Heart left ventricle (tissue), 16 donors: Measurements from ENCODE around the gene CFTR. TPM values are rescaled to one million over a fixed set of nuclear protein-coding genes. Genes with fewer than 3 reads are reported as not detected.

Source experiments
- ATAC-seq, 4 donors: fragments of 200-7000 bp; cut with Tn5 transposase; one replicate each; pipeline ENCODE4 v1.9.1; 2020 to 2022; ENCODE audit warnings: moderate library complexity in 4 of 4, mild to moderate bottlenecking in 3 of 4, moderate number of reproducible peaks in 1 of 4
- DNase-seq, 5 donors: peaks; one replicate each; pipeline ENCODE4 v3.0.0-alpha.2; 2020
- H3K27ac ChIP-seq, 12 donors: fragments of 200-600 bp; sonication (generic) in 4 of 12; one replicate each; pipeline versions ENCODE4 v1.5.0 to v1.8.0; 2016 to 2022; ENCODE audit warnings: mild to moderate bottlenecking in 2 of 12
- H3K27me3 ChIP-seq, 9 donors: fragments of 200-600 bp; sonication (generic) in 2 of 9; one replicate each; pipeline versions ENCODE4 v1.5.1 to v1.8.0; 2016 to 2022; ENCODE audit warnings: mild to moderate bottlenecking in 3 of 9
- H3K36me3 ChIP-seq, 9 donors: fragments of 200-600 bp; sonication (generic) in 2 of 9; one replicate each; pipeline versions ENCODE4 v1.5.0 to v1.8.0; 2018 to 2022; ENCODE audit warnings: mild to moderate bottlenecking in 2 of 9
- H3K4me1 ChIP-seq, 12 donors: fragments of 200-600 bp; sonication (generic) in 4 of 12; one replicate each; pipeline versions ENCODE4 v1.5.0 to v1.8.0; 2016 to 2022; ENCODE audit warnings: mild to moderate bottlenecking in 3 of 12
- H3K4me3 ChIP-seq, 12 donors: fragments of 200-600 bp; sonication (generic) in 4 of 12; one replicate each; pipeline versions ENCODE4 v1.5.0 to v1.8.0; 2017 to 2022; ENCODE audit warnings: mild to moderate bottlenecking in 9 of 12, moderate library complexity in 4 of 12
- H3K9me3 ChIP-seq, 12 donors: fragments of 200-600 bp; sonication (generic) in 4 of 12; one replicate each; pipeline versions ENCODE4 v1.5.0 to v1.8.0; 2016 to 2022; ENCODE audit warnings: mild to moderate bottlenecking in 1 of 12
- POLR2A ChIP-seq, 2 donors: fragments of 450-650 bp; IDR thresholded peaks; one replicate each; pipeline ENCODE4 v1.6.1; 2017; ENCODE audit warnings: antibody characterized with exemption in 2 of 2, mild to moderate bottlenecking in 2 of 2, moderate library complexity in 2 of 2
- WGBS, 4 donors: extraction: QIAGEN DNeasy Blood & Tissue Kit in 2 of 4; methylation state at CpG; one replicate each; pipeline versions ENCODE4 v1.1.5 to v1.1.7; 2013 to 2018; 5-methylcytosine and 5-hydroxymethylcytosine counted together
- intact Hi-C, 10 donors: fragments of 100-400 bp; cut with DNase I; formaldehyde crosslinking; loops; one replicate each; pipeline versions ENCODE4 v1.11.1 to v1.14.2; 2022
- polyA plus RNA-seq, 2 donors: library from polyadenylated mRNA; stranded (reverse); fragments of 200-250 nt; gene quantifications; one replicate each; pipeline ENCODE4 v1.2.3, GENCODE V29; 2013
- total RNA-seq, 9 donors: library from RNA; depleted of rRNA in 2 of 9; stranded (reverse); fragments of >200 nt in 2 of 9; fragmentation: NEBNext Ultra II Directional in 3 of 9; extraction: Animal tissue kit (Norgen Biotek cat#: 25700) in 3 of 9; gene quantifications; one replicate each; pipeline versions ENCODE4 v1.1.0 to v1.2.4, GENCODE V29; 2016 to 2023
- TF ChIP-seq, protein P1 (sequence below), 12 donors: fragments of 200-600 bp; sonication (generic) in 4 of 12; IDR thresholded peaks; one replicate each; pipeline versions ENCODE4 v1.5.0 to v1.8.0; 2018 to 2022; ENCODE audit warnings: antibody characterized with exemption in 12 of 12, mild to moderate bottlenecking in 5 of 12
- donor health status: ischemic (EF 13 %, LVEDD 7.1; RV severe dilation, severe dysfunction).
- donor health status: healthy with polysubstance abuse.
- donor health status: DM: no; HTN: yes; CAD: no.
- donor health status: DM: no; HTN: no; CAD: no.
- donor health status: ischemic (EF 25% LVEDD 6.9; RV normal size, moderate dysfunction).
- donor health status: ischemic (EF 25% LVEDD 5.7; RV mildly dilated, moderate dysfunction).
- donor health status: healthy.
- donor health status: DM: yes; HTN: yes; CAD: no.
- donor health status: ischemic (EF 35%, LVEDD 5.7; RV mildly dilated, moderate dysfunction).
- donor health status: nonischemic (EF 11% LVEDD 7.7; RV severe dilation, severe dysfunction).
- donor health status: DM: yes; HTN: yes; CAD: no.
- donor health status: PGD.
- donor health status: ischemic (EF 29% LVEDD 5.4; RV normal size, mild dysfunction).
- donor health status: nonischemic (EF 23%, LVEDD 6.1; RV moderate dilation, normal function).

CFTR gene
- total and polyA plus RNA-seq, 11 donors: 0.04 to 1.3 (median 0.25) TPM

DNA sequence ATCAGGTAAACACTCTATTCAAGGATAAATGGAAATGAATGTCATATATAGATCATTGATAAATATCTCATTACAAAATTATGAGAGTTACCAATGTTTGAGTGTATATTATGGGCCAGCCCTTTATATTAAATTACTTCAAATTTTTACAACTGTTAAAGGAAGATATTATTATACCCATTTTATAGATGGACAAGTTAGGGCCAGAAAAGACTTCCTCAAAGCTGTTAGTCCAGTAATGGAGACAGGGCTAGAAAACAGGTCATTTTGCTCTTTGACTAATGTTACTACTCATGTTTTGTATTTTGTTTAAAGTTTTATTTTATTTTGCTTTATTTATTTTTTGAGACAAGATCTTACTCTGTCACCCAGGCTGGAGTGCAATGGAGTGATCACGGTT is 101.6 kb downstream of the CFTR start:
- TF ChIP-seq, protein P1, sequence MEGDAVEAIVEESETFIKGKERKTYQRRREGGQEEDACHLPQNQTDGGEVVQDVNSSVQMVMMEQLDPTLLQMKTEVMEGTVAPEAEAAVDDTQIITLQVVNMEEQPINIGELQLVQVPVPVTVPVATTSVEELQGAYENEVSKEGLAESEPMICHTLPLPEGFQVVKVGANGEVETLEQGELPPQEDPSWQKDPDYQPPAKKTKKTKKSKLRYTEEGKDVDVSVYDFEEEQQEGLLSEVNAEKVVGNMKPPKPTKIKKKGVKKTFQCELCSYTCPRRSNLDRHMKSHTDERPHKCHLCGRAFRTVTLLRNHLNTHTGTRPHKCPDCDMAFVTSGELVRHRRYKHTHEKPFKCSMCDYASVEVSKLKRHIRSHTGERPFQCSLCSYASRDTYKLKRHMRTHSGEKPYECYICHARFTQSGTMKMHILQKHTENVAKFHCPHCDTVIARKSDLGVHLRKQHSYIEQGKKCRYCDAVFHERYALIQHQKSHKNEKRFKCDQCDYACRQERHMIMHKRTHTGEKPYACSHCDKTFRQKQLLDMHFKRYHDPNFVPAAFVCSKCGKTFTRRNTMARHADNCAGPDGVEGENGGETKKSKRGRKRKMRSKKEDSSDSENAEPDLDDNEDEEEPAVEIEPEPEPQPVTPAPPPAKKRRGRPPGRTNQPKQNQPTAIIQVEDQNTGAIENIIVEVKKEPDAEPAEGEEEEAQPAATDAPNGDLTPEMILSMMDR (IDR thresholded peaks at IDR 0.05): no peak
- no peak for TF ChIP-seq POLR2A (IDR thresholded peaks at IDR 0.05)
- intact Hi-C loops: no loop called here
- H3K9me3 ChIP-seq: peaks cover 0 to 6% (median 0%) of the 10 kb centered on the region in 12 donors
- ATAC-seq (no peak), DNase-seq (no peak)
- H3K36me3 ChIP-seq: no peaks in the 10 kb centered on the region
- peaks cover 0 to 8% (median 0%) of the 10 kb centered on the region in 12 donors for H3K4me1 ChIP-seq
- no peak overlapping the region for H3K27ac ChIP-seq
- H3K27me3 ChIP-seq: no peaks in the 10 kb centered on the region
- WGBS, 4 donors: 84 to 95% (median 89%) methylated on average over 1 of the region's 1 CpG
- no peak overlapping the region for H3K4me3 ChIP-seq

DNA sequence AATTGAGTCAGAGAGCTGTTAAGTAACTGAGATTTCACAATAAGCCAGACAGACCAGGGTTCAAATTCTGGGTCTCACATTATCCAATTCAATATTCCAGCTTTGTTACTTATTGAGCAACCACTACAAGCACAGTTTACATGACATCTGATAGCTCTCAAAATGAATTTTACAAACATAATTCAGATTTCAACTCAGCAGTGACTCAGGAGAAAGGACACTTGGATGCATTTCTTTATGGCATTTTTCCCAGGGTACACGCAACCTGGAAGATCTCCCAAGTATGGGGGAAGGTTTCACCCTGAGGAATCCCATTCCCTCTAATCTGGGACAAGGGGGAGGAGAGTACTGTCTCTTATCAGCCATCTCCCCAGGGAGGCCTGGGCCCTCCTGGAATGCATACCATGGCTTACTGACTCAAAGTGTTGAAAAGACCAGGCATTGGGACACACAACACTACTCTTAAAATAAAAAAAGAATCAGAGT is 102.4 kb downstream of the CFTR start:
- intact Hi-C loops: no loop called here
- H3K27ac ChIP-seq: no peak overlapping the region
- no peak for TF ChIP-seq POLR2A (IDR thresholded peaks at IDR 0.05)
- TF ChIP-seq, protein P1 (IDR thresholded peaks at IDR 0.05): no peak
- no peak overlapping the region for H3K4me3 ChIP-seq
- peaks cover 0 to 8% (median 0%) of the 10 kb centered on the region in 12 donors for H3K4me1 ChIP-seq
- no peaks in the 10 kb centered on the region for H3K27me3 ChIP-seq
- 14 to 28% (median 20%) methylated on average over 1 of the region's 1 CpG for WGBS, 4 donors
- H3K36me3 ChIP-seq: no peaks in the 10 kb centered on the region
- peak in 4 of 5 donors; percentile 22 to 76 (median 72) for DNase-seq
- peak; percentile 61 to 97 (median 82) for ATAC-seq
- H3K9me3 ChIP-seq: peaks cover 0 to 6% (median 0%) of the 10 kb centered on the region in 12 donors

DNA sequence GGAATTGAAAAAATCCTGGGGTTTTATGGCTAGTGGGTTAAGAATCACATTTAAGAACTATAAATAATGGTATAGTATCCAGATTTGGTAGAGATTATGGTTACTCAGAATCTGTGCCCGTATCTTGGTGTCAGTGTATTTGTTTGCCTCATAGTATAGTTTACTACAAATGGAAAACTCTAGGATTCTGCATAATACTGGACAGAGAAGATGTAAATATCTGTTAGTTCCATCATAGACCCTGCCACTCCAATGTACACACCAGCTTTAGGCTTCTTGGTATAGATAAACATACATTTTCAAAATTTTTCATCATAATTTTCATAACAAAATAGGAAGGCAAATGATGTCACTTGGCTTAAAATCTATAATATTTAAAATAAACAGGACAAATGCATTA is 108.1 kb downstream of the CFTR start:
- WGBS, 4 donors: 84 to 87% (median 86%) methylated on average over 1 of the region's 1 CpG
- DNase-seq (no peak), ATAC-seq (no peak)
- TF ChIP-seq, protein P1 (IDR thresholded peaks at IDR 0.05): no peak
- TF ChIP-seq POLR2A (IDR thresholded peaks at IDR 0.05): no peak
- H3K27ac ChIP-seq: no peak overlapping the region
- intact Hi-C loops: no loop called here
- H3K4me3 ChIP-seq: no peak overlapping the region
- H3K36me3 ChIP-seq: no peaks in the 10 kb centered on the region
- no peaks in the 10 kb centered on the region for H3K27me3 ChIP-seq
- H3K4me1 ChIP-seq: no peaks in the 10 kb centered on the region
- H3K9me3 ChIP-seq: no peaks in the 10 kb centered on the region

DNA sequence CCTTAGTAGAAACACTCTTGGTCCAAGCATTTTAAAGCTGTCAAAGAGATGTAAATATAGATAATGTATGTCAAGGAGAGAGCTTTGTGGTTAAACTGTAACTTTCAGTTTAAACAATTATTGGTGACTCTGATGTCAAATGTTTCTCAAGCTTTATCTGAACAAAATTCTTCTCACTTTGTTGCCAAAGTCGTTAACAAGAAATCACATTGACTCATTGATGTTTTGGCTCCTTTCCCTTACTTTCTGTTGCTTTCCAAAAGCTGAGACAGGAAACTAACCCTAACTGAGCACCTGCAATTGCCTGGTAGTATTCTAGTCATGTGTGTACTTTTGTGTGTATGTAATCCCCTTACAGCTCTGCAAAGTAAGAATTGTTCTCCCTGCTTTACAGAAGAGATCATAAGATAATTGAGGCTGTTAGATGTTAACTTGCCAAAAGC is 108.5 kb downstream of the CFTR start:
- Histone ChIP-seq H3K9me3 (no peaks in the 10 kb centered on the region), H3K27ac (no peak overlapping the region), H3K4me3 (no peak overlapping the region), H3K36me3 (no peaks in the 10 kb centered on the region), H3K27me3 (no peaks in the 10 kb centered on the region), H3K4me1 (no peaks in the 10 kb centered on the region)
- WGBS, 4 donors: 19 to 27% (median 23%) methylated on average over 1 of the region's 1 CpG
- DNase-seq: no peak
- intact Hi-C loops: no loop called here
- TF ChIP-seq POLR2A (IDR thresholded peaks at IDR 0.05): no peak
- TF ChIP-seq, protein P1 (IDR thresholded peaks at IDR 0.05): no peak
- ATAC-seq: no peak
